K562 (cell line): ENCODE data around the gene ZNF586. TPM values are rescaled to one million over a fixed set of nuclear protein-coding genes. Genes with fewer than 3 reads are reported as not detected.

ENCODE experiments used
- BRCA1 ChIP-seq, 2 experiments: fragments of 450-650 bp in 1 of 2; sonication (generic) in 1 of 2; formaldehyde crosslinking in 1 of 2; IDR thresholded peaks; 2 replicates each; pipeline versions ENCODE4 v1.5.0 to v1.6.1; 2017 to 2020; ENCODE audit warnings: mild to moderate bottlenecking in 1 of 2, missing genetic modification reagents in 1 of 2
- CBFB ChIP-seq: sonication (generic); formaldehyde crosslinking; IDR thresholded peaks from 2 replicates; pipeline ENCODE4 v1.4.0; 2020; ENCODE audit warnings: mild to moderate bottlenecking, missing genetic modification reagents
- EGR1 ChIP-seq: fragments of 450-650 bp; conservative IDR thresholded peaks from 2 replicates; pipeline ENCODE4 v1.6.1; 2017; ENCODE audit warnings: mild to moderate bottlenecking
- EWSR1 ChIP-seq: fragments of 450-650 bp; IDR thresholded peaks from 2 replicates; pipeline ENCODE4 v1.6.1; 2018; ENCODE audit warnings: borderline replicate concordance, mild to moderate bottlenecking, low read depth, moderate library complexity; ENCODE audit not compliant: partially characterized antibody
- GTF2A2 ChIP-seq: IDR thresholded peaks from 2 replicates; pipeline ENCODE4 v1.6.1; 2016; ENCODE audit warnings: mild to moderate bottlenecking, missing genetic modification characterization, missing compliant biosample characterization
- LARP7 ChIP-seq: fragments of 450-650 bp; IDR thresholded peaks from 2 replicates; pipeline ENCODE4 v1.6.1; 2016
- LEF1 ChIP-seq: fragments of 450-650 bp; IDR thresholded peaks from 2 replicates; pipeline ENCODE4 v1.6.1; 2016; ENCODE audit warnings: mild to moderate bottlenecking
- MCM7 ChIP-seq, 2 experiments: fragments of 450-650 bp; IDR thresholded peaks; 2 replicates each; pipeline ENCODE4 v1.6.1; 2016 to 2018
- NR3C1 ChIP-seq: sonication (generic); formaldehyde crosslinking; IDR thresholded peaks from 2 replicates; pipeline ENCODE4 v1.8.1; 2022; ENCODE audit warnings: missing genetic modification reagents
- RNF2 ChIP-seq: sonication (generic); IDR thresholded peaks from 2 replicates; pipeline ENCODE4 v1.6.1; 2016
- SMAD3 ChIP-seq: fragments of 450-650 bp; formaldehyde crosslinking; conservative IDR thresholded peaks from 2 replicates; pipeline ENCODE4 v1.4.0; 2020; ENCODE audit warnings: mild to moderate bottlenecking
- SMARCE1 ChIP-seq: fragments of 450-650 bp; IDR thresholded peaks from 2 replicates; pipeline ENCODE4 v1.7.1; 2016; ENCODE audit warnings: mild to moderate bottlenecking
- SP1 ChIP-seq: sonication (generic); formaldehyde crosslinking; IDR thresholded peaks from 2 replicates; pipeline ENCODE4 v1.8.1; 2022; ENCODE audit warnings: mild to moderate bottlenecking, missing genetic modification reagents
- TRIM24 ChIP-seq, 2 experiments: fragments of 450-650 bp; IDR thresholded peaks; 2 replicates each; pipeline ENCODE4 v1.6.1; 2016
- YY1 ChIP-seq, 3 experiments: IDR thresholded peaks; 2 replicates each; pipeline ENCODE4 v1.6.1; 2011; ENCODE audit warnings: low read length in 2 of 3, mild to moderate bottlenecking in 2 of 3, moderate library complexity in 2 of 3, borderline replicate concordance in 1 of 3, control low read depth in 1 of 3, low read depth in 1 of 3; ENCODE audit not compliant: insufficient read depth in 3 of 3, insufficient replicate concordance in 2 of 3, control insufficient read depth in 1 of 3, insufficient read length in 1 of 3; ENCODE audit errors: extremely low read depth in 1 of 3
- ZNF263 ChIP-seq: sonication (generic); formaldehyde crosslinking; IDR thresholded peaks from 2 replicates; pipeline ENCODE4 v1.8.0; 2022; ENCODE audit warnings: mild to moderate bottlenecking, missing genetic modification reagents, borderline replicate concordance
- polyA plus RNA-seq, 8 experiments: library from polyadenylated mRNA; depleted of rRNA in 4 of 8; stranded (reverse) in 5 of 8; unstranded in 3 of 8; fragments of >200 nt; fragmentation: Nextera tagmentation in 2 of 8; fragmentation: Illumina TruSeq in 1 of 8; extraction: Ambion mirVana in 2 of 8; extraction: Trizol in 1 of 8; gene quantifications; 2 replicates each; pipeline versions ENCODE4 v1.2.1 to v1.2.3, GENCODE V29; 2011 to 2014; ENCODE audit warnings: inconsistent platforms in 1 of 8, missing spikeins in 1 of 8
- total RNA-seq, 7 experiments: library from RNA; depleted of rRNA in 6 of 7; stranded (reverse); fragments of >200 nt in 6 of 7; fragmentation: Illumina TruSeq in 2 of 7; extraction: Trizol in 2 of 7; gene quantifications; 2 replicates each; pipeline versions ENCODE4 v1.2.1 to v1.2.3, GENCODE V29; 2011 to 2021; ENCODE audit warnings: low replicate concordance in 1 of 7
- TF ChIP-seq, protein P1 (sequence below): fragments of 250-450 bp; sonication (Bioruptor Pico); IDR thresholded peaks from 2 replicates; pipeline ENCODE4 v1.5.0; 2021
- TF ChIP-seq, protein P2 (sequence below): fragments of 250-450 bp; sonication (Bioruptor Pico); IDR thresholded peaks from 2 replicates; pipeline ENCODE4 v1.8.0; 2022; ENCODE audit warnings: moderate library complexity, mild to moderate bottlenecking, inconsistent platforms
- TF ChIP-seq, protein P3 (sequence below), 2 experiments: fragments of 450-650 bp; formaldehyde crosslinking in 1 of 2; IDR thresholded peaks; 2 replicates each; pipeline versions ENCODE4 v1.4.0 to v1.6.1; 2014 to 2020; ENCODE audit warnings: mild to moderate bottlenecking in 2 of 2, borderline replicate concordance in 1 of 2, low read depth in 1 of 2

The ZNF586 gene
- total and polyA plus RNA-seq, 9 of the 15 experiments (the other 6 are each of a cell fraction or from before 2014, with no cell fraction given): 2.5 to 12.6 (median 8.4) TPM

DNA sequence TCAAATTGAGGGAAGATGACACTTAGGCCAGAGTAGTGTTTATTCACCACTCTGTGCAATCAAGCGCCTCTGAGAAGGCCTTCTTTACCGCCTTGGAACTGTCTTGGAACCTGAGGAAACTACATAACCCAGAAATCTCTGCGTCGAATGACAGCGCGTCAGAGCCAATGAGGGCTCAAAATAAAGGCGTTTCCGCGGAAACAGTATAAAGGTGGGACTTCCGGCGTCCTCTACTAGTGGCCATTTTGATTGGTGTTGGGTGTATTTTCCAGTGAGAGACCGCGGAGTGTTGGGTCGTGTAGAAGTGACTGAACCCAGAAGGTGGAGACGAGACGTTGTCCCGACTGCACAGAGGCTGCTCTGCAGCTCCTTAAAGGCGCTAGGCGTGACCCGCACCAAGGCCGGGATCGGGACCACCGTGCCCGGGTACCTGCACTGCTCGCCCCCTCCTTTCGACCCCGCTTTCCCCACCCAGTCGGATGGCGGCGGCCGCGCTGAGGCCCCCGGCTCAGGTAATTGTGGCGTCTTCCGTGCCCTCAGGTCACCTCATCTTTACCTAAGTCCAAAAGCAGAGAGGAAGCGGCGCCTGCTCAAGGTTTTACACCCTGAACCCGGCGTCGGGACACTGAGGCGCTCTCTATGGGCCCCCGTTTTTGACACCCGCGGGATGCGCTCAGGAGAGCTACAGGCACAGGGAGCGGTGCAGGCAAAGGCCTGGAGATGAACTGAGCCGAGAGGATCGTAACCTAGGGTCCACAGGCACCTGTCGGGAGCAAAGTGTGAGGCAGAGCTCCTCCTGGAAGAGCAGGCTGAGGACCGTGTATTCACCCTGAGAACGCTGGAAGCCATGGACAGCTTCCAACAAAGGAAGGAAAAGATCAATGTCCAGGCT is 22.6 kb upstream of the ZNF586 start, which contains the start of gene ZNF776 (continued):
- TF ChIP-seq BRCA1 (IDR thresholded peaks at IDR 0.05) (no peak), BRCA1 (CRISPR knock-in tag; IDR thresholded peaks at IDR 0.05) (no peak), RNF2 (no peak), LEF1 (no peak), EWSR1 (no peak), SMARCE1 (no peak), MCM7 (IDR thresholded peaks at IDR 0.05) (no peak), YY1 (IDR thresholded peaks at IDR 0.05; ENCODE audit: borderline replicate concordance in 1 of 3, control insufficient read depth in 1 of 3, extremely low read depth in 1 of 3, insufficient read depth in 3 of 3, insufficient read length in 1 of 3, insufficient replicate concordance in 2 of 3, low read depth in 1 of 3, low read length in 2 of 3) (peak; percentile 69 to 94 (median 84)), NR3C1 (CRISPR knock-in tag) (no peak), EGR1 (peak; percentile 42), GTF2A2 (tag) (no peak), SP1 (CRISPR knock-in tag) (no peak; the same call in 1 of the 2 replicates), SMAD3 (CRISPR knock-in tag) (no peak), CBFB (CRISPR knock-in tag) (no peak), LARP7 (no peak), ZNF263 (CRISPR knock-in tag) (no peak), TRIM24 (IDR thresholded peaks at IDR 0.05) (no peak)
- TF ChIP-seq, protein P1, sequence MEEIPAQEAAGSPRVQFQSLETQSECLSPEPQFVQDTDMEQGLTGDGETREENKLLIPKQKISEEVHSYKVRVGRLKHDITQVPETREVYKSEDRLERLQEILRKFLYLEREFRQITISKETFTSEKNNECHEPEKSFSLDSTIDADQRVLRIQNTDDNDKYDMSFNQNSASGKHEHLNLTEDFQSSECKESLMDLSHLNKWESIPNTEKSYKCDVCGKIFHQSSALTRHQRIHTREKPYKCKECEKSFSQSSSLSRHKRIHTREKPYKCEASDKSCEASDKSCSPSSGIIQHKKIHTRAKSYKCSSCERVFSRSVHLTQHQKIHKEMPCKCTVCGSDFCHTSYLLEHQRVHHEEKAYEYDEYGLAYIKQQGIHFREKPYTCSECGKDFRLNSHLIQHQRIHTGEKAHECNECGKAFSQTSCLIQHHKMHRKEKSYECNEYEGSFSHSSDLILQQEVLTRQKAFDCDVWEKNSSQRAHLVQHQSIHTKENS: no peak
- TF ChIP-seq, protein P2, sequence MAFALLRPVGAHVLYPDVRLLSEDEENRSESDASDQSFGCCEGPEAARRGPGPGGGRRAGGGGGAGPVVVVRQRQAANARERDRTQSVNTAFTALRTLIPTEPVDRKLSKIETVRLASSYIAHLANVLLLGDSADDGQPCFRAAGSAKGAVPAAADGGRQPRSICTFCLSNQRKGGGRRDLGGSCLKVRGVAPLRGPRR (CRISPR knock-in tag): no peak
- TF ChIP-seq, protein P3, sequence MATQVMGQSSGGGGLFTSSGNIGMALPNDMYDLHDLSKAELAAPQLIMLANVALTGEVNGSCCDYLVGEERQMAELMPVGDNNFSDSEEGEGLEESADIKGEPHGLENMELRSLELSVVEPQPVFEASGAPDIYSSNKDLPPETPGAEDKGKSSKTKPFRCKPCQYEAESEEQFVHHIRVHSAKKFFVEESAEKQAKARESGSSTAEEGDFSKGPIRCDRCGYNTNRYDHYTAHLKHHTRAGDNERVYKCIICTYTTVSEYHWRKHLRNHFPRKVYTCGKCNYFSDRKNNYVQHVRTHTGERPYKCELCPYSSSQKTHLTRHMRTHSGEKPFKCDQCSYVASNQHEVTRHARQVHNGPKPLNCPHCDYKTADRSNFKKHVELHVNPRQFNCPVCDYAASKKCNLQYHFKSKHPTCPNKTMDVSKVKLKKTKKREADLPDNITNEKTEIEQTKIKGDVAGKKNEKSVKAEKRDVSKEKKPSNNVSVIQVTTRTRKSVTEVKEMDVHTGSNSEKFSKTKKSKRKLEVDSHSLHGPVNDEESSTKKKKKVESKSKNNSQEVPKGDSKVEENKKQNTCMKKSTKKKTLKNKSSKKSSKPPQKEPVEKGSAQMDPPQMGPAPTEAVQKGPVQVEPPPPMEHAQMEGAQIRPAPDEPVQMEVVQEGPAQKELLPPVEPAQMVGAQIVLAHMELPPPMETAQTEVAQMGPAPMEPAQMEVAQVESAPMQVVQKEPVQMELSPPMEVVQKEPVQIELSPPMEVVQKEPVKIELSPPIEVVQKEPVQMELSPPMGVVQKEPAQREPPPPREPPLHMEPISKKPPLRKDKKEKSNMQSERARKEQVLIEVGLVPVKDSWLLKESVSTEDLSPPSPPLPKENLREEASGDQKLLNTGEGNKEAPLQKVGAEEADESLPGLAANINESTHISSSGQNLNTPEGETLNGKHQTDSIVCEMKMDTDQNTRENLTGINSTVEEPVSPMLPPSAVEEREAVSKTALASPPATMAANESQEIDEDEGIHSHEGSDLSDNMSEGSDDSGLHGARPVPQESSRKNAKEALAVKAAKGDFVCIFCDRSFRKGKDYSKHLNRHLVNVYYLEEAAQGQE (IDR thresholded peaks at IDR 0.05; ENCODE audit: borderline replicate concordance): no peak
- TF ChIP-seq, protein P3 (CRISPR knock-in tag; IDR thresholded peaks at IDR 0.05; ENCODE audit: low read depth): no peak
